GM12892 (cell line): ENCODE measurements around the gene CP.

Source experiments
- DNase-seq: peaks from one replicate; pipeline ENCODE4 v3.0.0; 2011; ENCODE audit not compliant: insufficient read length
- FAIRE-seq: peaks from 2 replicates; lab custom pipeline; 2011; peaks lifted over from hg19 to GRCh38; lab: Jason Lieb, UNC
- POLR2A ChIP-seq: IDR thresholded peaks from 2 replicates; pipeline ENCODE4 v1.6.1; 2011; ENCODE audit warnings: low read depth, low read length, control low read depth
- POLR2AphosphoS5 ChIP-seq: IDR thresholded peaks from 2 replicates; pipeline ENCODE4 v1.6.1; 2011; ENCODE audit warnings: low read depth, low read length, control low read depth
- TAF1 ChIP-seq: IDR thresholded peaks from 2 replicates; pipeline ENCODE4 v1.6.1; 2011; ENCODE audit warnings: low read depth, mild to moderate bottlenecking, control low read depth, low read length, borderline replicate concordance

CP gene

GRCh38 chr3:149134575-149134974, 87.1 kb downstream of the CP start:
- TF ChIP-seq POLR2A (no peak), TAF1 (no peak), POLR2AphosphoS5 (no peak)
- DNase-seq (no peak), FAIRE-seq (no peak)

GRCh38 chr3:149131589-149131988, 90.0 kb downstream of the CP start:
- DNase-seq (no peak), FAIRE-seq (no peak)

GRCh38 chr3:149129326-149130205, 92.1 kb downstream of the CP start, which contains the start of gene HPS3:
TSS of gene HPS3 (plus strand) at chr3:149129638. CDS start at chr3:149129724, 86 bp downstream.
- peak; percentile 76 for FAIRE-seq
- peak; percentile 76 for DNase-seq

More at GRCh38 chr3:149131589-149131988, 90.0 kb downstream of the CP start:
- TF ChIP-seq POLR2A: no peak
- no peak for TF ChIP-seq POLR2AphosphoS5
- TF ChIP-seq TAF1: no peak

DNA sequence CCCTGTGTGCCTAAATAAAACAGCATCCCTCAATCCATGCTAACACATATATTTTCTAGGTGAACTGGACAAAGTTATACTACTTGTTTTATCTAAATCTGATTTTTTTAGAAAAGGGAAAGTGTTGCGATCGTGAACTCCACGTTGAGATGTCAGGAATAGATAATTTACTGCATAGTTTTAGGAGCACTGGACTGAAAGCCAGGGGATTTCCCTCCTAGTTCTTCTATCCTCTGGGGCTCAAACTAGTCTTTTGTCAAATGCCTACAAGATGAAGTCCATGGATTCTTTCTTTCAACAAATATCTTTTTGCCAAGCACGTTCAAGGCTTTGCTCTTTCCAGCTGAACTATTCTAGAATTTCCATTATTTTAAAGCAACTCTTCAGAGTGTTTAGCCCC, 92.8 kb downstream of the CP start:
- TF ChIP-seq TAF1 (no peak), POLR2A (no peak), POLR2AphosphoS5 (no peak)
- DNase-seq (no peak), FAIRE-seq (no peak)

More at GRCh38 chr3:149129326-149130205, 92.1 kb downstream of the CP start, which contains the start of gene HPS3:
- TF ChIP-seq POLR2A (peak; percentile 88), TAF1 (no peak), POLR2AphosphoS5 (peak; percentile 78)

DNA sequence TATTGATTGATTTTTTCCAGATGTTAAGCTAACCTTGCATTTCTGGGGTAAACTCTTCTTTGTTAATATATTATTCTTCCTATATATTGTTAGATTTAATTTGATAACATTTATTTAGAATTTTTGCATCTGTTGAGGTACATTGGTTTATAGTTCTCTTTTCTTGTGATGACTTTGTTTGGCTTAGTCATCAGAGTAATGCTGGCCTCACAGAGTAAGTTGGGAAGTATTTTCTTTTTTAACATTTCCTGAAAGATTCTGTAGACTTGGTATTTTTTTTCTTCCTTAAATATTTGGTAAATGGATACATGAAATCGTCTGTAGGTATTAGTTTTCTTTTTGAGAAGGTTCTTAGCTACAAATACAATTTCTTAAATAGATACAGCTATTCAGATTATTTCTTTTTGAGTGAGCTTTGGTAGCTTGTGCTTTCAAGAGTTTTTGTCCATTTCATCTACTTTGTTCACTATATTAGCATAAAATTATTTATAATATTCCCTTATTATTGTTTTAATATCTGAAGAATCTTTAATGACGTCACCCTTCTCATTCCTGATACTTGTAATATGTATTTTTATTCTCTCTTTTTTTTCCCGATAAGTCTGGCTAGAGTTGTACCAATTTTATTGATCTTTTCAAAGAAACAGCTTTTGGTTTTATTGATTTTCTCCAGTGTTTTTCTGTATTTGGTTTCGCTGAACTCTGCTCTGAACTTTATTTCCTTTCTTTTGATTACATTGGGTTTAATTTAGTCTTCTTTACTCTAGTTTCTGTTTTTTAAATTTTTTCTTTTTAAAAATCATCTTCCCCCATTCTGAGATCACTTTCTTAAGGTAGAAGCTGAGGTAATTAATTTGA, 98.7 kb downstream of the CP start:
- DNase-seq (no peak), FAIRE-seq (no peak)
- no peak for TF ChIP-seq TAF1
- no peak for TF ChIP-seq POLR2A
- no peak for TF ChIP-seq POLR2AphosphoS5
